Measurements from ENCODE around the gene CHRM2.

Gene CHRM2

DNA sequence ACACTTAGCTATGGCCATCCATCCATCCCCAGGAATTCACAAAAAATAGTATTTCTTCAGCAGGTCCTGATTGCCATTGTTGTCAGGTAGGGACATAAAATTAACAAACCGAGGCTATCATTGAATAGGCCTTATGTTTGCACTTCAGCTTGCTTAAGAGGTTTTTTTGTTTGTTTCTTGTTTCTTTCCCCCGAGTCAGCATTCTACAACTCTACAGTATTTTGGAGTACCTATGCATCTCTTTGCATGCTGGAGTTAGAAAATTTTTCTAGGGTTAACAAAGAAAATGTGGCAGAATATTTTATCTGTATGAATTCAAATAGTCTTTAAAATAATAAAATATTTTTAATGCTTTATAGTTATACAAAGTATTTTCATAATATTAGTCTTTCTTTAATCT, 26.3 kb downstream of the CHRM2 start:
- DNase-seq (ENCODE audit: low read depth, low spot score): no peak

DNA sequence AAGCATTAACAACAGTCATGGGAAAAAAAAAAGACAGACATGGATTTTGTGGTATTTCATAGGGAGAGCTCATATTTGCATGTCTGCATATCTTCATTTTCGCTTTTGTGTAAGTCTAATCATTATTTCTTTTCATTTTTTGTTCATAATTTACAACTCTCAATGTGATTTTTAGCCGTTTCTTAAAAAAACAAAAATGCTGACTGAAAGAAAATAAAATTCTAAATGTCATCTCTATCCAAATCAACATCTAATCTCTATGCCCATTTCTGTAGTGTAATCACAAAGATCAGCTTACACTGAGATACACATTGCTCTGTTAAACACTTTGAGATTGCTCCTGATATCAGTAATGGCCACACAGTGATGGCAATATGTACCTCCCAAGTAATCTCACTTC, 29.2 kb downstream of the CHRM2 start:
- no peak for DNase-seq (ENCODE audit: low read depth, low spot score)

DNA sequence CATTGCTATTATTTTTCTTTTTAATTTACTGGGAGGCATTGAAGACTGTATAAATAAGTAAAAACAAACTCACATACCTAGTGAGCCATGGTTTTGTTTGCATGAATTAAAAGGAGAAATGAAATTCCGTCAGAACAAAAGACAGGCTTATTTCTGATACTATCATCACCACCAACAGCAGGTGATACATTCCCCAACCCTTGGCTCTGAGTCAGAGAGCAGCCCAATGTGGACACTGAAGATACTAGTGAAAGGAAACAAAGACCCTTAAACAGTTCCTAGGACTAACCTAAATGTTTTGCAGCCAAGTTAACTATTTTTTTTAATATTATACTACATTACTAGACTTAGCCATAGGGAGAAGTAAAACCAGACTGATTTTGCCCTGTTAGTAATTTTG, 31.6 kb downstream of the CHRM2 start:
- no peak for DNase-seq (ENCODE audit: low read depth, low spot score)

- no peak for DNase-seq (ENCODE audit: low read depth, low spot score)
Measured at GRCh38 chr7:136910771-136911170, 42.3 kb downstream of the CHRM2 start.

DNA sequence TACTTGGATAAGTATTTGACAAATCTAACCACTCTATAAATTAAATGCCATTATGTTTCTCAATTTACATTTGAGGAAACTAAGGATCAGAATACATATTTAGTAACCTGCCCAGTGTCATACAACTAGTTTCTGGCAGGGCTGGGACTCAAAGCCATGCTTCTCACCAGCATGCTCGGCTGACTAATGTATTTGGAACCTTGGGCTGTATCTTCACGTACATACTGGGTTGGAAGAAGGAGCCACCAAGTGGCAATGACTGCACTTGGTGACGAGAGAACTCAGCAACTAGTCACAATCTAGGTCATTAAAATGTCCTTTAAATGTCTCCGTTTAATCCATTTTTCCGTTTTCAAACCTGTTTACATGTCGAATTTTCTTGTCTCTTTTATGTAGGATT, 42.9 kb downstream of the CHRM2 start:
- no peak for DNase-seq (ENCODE audit: low read depth, low spot score)

GRCh38 chr7:136912339-136912738, 43.9 kb downstream of the CHRM2 start:
- DNase-seq (ENCODE audit: low read depth, low spot score): no peak

- no peak for DNase-seq (ENCODE audit: low read depth, low spot score)
Measured at GRCh38 chr7:136914016-136914415, 45.6 kb downstream of the CHRM2 start.

GRCh38 chr7:136919820-136920219, 51.4 kb downstream of the CHRM2 start:
- DNase-seq (ENCODE audit: low read depth, low spot score): no peak

DNA sequence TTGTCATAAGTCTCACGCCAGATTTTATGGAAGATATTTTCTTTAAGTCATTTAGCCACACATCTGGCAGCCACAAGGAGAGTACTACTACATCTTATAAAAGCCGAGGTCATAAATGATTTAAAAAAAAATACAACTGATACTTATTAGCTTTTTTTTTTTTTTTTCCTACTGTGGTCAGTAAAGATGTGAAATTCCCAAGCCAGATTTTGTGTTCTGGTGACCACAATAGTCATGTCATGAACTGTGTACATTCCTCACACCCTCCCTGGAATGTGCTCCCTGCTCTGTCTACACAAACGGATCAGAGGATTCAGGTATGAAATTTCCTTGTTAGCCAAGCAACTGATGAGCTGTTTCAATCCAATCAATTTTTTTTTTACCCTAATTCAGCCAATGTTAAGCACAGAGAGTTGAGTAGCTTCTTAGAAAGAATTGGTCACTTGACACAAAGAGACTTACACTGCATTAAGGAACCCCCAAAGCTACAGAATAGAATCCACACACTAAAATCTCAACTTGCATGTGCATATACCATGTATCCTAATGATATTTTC, 54.7 kb downstream of the CHRM2 start:
- DNase-seq (ENCODE audit: low read depth, low spot score): no peak

DNA sequence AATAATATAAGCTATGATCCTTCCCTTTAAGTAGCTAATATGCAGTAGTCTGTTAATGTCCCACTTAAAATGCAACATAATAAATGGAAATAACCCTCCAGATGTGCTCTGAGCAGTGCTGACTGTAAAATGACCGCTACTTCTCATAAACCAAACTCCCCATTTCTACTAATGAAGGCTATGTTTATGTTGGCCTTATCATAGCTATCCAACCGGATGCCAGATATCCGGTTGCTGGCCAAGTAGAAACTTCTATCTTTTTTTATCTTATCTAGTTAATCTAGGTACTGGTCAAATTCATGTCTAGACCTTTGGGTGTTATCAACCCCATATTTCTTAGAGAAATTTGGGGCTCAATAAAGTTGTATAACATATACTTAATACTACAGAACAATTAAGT, 56.6 kb downstream of the CHRM2 start:
- no peak for DNase-seq (ENCODE audit: low read depth, low spot score)

- no peak for DNase-seq (ENCODE audit: low read depth, low spot score)
Measured at GRCh38 chr7:136925556-136925955, 57.1 kb downstream of the CHRM2 start.

DNA sequence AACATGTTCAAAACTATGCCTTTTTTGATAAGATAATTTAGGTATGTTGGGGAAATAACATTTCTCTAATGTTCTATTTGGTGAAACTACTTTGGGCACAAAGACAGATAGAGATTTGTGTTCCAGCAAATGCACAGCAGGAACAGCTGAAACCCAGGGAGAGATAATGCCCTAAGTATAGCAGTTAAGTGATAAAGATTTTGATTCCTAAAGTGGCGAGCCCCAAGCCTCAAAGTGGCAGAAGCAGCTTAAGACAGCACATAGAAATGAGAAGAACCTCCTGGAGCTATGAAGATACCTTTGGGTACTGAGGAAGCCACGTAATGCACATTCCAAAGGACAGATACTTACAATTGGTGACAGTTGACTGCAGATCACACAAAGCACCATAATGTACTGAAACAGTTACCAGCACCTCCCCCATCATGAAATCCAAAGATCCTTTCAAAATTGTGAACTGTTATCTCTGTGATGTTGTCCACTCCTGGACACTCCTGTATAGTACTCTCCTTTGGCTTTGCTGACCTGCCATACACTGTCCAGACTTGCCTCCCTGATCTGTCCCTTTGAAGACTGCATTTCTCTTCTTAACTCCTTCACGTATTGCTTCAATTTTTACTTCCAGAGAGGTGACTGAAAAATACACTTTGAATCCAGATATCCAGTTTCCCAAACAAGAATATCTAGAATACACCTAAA, 62.9 kb downstream of the CHRM2 start:
- no peak for DNase-seq (ENCODE audit: low read depth, low spot score)

GRCh38 chr7:136937436-136937835, 69.0 kb downstream of the CHRM2 start:
- DNase-seq (ENCODE audit: low read depth, low spot score): no peak

DNA sequence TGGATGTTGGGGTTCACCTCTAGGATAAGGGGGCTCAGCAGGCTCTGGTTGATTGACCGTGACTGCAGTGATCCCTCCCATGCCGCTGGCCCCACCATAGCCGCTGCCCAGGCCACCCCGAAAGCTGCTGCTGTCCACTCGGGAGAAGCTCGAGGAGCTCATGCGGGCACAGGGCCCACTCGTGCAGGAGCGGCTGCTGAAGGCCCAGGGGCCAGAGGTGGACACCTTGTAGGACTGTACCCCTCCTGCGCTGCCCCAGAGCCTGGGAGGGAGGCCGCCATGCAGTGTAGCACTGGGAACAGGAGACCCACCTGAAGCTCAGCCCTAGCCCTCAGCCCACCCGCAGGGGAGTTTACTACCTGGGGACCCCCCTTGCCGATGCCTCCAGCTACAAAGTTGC, 70.0 kb downstream of the CHRM2 start:
- DNase-seq (ENCODE audit: low read depth, low spot score): no peak

DNA sequence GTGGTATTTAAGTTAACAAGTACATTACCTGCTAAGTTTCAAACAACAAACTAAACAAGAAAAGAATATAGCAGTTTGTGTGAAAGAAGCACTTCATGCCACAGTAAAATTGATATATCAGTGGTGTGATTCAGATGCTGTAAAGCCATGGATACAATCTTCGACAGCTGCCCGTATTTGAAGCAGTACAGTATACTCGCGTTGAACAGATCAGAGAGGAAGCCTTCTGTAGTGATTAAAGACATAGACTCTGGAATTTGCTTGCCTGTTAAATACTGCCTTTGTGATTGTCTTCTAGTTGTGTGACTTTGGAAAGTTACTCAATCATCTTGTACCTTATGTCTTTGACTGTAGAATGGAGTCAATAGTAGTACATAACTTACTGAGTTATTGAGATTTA, 71.7 kb downstream of the CHRM2 start:
- DNase-seq (ENCODE audit: low read depth, low spot score): no peak

GRCh38 chr7:136940917-136941316, 72.5 kb downstream of the CHRM2 start:
- DNase-seq (ENCODE audit: low read depth, low spot score): no peak

DNA sequence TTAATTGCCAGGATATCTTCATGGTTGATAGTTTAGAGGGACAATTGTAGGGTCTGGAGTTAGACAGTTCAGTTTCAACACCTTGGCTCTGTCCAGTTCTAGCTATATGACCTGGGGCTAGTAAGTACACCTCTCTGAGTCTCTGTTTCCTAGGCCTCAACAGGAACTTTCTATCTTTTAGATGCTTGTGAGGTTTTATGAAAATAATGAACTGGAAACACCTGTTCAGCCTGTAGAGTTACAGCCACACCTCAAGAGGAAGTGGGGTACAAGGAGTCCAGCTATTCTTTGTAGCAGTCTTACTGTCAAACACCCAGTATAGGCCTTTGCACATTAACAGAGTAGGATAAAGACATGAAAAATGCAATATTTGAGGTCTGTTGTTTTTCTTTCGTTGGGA, 73.4 kb downstream of the CHRM2 start:
- DNase-seq (ENCODE audit: low read depth, low spot score): no peak

GRCh38 chr7:136942401-136942800, 73.9 kb downstream of the CHRM2 start:
- no peak for DNase-seq (ENCODE audit: low read depth, low spot score)

GRCh38 chr7:136942994-136943393, 74.5 kb downstream of the CHRM2 start:
- DNase-seq (ENCODE audit: low read depth, low spot score): no peak

DNA sequence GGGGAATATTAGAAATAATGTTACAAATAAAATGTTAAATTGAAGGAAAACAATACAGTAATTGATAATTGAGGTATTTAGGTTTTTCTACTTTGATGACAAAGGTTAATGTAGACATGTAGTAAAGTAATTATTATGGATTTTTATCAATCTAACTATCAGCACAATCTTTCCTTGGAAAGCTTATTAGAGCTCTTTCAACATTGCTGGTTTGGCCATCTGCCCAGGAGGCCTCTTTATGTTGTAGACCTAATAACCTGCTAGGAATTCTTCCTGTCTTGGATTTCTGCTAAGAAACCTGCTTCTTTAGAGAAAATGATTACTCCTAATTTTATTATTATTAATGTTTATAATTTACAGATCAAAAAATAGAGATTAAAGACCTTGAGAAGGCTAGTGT, 78.9 kb downstream of the CHRM2 start:
- no peak for DNase-seq (ENCODE audit: low read depth, low spot score)

DNA sequence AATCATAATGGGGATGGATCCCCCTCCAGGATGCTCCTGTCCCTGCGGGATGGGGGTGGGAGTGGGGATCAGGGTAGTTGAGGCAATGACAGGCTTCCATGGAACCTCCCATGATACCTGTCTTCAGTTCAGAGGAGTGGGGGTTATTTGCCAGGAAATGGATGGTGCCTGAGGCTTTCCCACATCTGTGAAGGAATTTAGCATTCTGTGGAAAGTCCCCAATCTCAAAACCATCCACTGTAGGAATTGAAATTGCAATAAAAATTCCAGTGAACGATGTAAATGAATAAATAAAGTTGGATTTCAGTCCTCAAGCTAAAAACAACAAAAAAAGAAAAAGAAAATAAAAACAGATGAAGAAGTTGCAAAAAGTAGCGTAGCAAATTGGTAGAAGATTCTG, 81.9 kb downstream of the CHRM2 start:
- DNase-seq (ENCODE audit: low read depth, low spot score): no peak

DNA sequence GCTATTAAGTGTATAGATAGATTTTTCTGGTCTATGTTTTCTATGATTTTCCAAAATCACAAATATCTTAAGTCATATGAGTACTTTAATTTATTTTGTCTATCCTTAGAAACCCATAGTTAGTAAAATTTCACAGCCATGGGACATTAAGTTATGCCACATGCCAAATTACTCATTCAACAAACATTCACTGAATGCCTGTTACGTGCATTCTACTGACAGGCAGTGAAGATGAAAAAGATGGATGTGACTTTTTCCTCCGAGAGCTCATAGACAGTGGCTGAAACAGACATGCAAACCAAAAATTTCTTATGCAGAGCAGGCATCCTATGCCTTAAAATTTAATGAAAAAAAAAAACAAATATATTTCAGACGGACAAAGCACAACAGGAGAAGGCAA, 84.9 kb downstream of the CHRM2 start:
- DNase-seq (ENCODE audit: low read depth, low spot score): no peak

DNA sequence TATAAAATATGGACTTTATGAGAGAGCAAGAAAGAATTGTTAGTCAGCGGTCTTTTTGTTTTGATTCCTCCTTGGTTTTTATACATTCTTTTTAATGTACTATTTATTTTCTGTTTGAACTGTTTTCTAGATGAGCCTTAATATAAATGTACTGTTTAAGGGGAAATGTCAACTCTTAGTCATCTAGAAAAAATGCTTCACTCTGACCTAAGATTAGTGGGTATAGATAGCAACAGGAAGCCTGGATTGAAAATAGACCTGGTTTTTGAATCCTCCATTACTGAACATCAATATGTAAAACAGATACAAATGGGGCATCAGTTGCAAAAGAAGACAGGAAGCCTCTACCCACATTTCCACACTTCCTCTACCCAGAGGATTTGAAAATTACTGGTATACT, 87.8 kb downstream of the CHRM2 start:
- DNase-seq (ENCODE audit: low read depth, low spot score): no peak

DNA sequence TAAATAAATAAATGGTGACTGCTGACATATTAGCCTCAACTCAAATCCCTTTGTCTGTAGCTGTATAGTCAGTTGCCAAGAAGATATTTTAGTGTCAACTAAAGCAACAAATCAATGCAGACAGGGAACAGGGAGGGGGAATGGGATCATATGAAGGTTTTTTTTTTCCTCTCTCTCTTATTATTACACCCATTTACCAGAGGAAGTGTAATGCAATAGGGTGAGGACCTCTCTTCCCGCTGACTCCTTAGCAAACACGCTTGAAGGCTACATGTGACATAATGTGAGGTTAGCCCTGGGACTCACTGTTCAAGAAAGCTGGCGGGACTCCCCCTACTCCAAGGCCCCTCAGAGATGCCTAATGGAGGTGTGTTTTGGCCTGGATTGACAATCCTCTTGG, 88.2 kb downstream of the CHRM2 start:
- DNase-seq (ENCODE audit: low read depth, low spot score): no peak

Data from activated naive CD8-positive, alpha-beta T cell treated with anti-CD3 and anti-CD28 coated beads, Interleukin-2, amount 50 U/mL, for 16 hours (primary cell).